Choroid plexus epithelial cell (primary cell): ENCODE results near the gene SLFN5.

ENCODE experiments used
- DNase-seq: peaks from one replicate; pipeline ENCODE4 v3.0.0-alpha.2; 2010; ENCODE audit warnings: low read depth
- H3K4me3 ChIP-seq: 2 replicates; pipeline ENCODE4 v1.5.1; 2011; ENCODE audit warnings: low read depth, mild to moderate bottlenecking, control low read depth, low read length, moderate library complexity
- CTCF ChIP-seq: conservative IDR thresholded peaks from 2 replicates; pipeline ENCODE4 v1.5.1; 2011; ENCODE audit warnings: low read depth, mild to moderate bottlenecking, control low read depth, inconsistent platforms, low read length, moderate library complexity

SLFN5 gene

GRCh38 chr17:35283767-35284166 lies 40.9 kb downstream of the SLFN5 start:
- no peak for DNase-seq
- no peak overlapping the region for H3K4me3 ChIP-seq
- TF ChIP-seq CTCF, result no peak

- no peak for DNase-seq
- TF ChIP-seq CTCF, result no peak
- H3K4me3 ChIP-seq, result no peak overlapping the region
Observed at GRCh38 chr17:35284955-35285354, 42.1 kb downstream of the SLFN5 start.

- peak; percentile 24 for DNase-seq
- TF ChIP-seq CTCF, result no peak
- no peak overlapping the region for H3K4me3 ChIP-seq
Observed at GRCh38 chr17:35286120-35286781, 43.4 kb downstream of the SLFN5 start.

GRCh38 chr17:35287286-35287811 lies 44.5 kb downstream of the SLFN5 start:
- DNase-seq, result no peak
- TF ChIP-seq CTCF, result no peak

GRCh38 chr17:35289222-35289621 lies 46.4 kb downstream of the SLFN5 start:
- TF ChIP-seq CTCF, result no peak
- no peak overlapping the region for H3K4me3 ChIP-seq

More at GRCh38 chr17:35287286-35287811, 44.5 kb downstream of the SLFN5 start:
- no peak overlapping the region for H3K4me3 ChIP-seq

GRCh38 chr17:35291802-35292201 lies 48.9 kb downstream of the SLFN5 start:
- DNase-seq, result peak; percentile 64
- H3K4me3 ChIP-seq, result no peak overlapping the region
- no peak for TF ChIP-seq CTCF

More at GRCh38 chr17:35289222-35289621, 46.4 kb downstream of the SLFN5 start:
- DNase-seq, result no peak
